Measurements from ENCODE around the gene CREBL2.

CREBL2 gene

DNA sequence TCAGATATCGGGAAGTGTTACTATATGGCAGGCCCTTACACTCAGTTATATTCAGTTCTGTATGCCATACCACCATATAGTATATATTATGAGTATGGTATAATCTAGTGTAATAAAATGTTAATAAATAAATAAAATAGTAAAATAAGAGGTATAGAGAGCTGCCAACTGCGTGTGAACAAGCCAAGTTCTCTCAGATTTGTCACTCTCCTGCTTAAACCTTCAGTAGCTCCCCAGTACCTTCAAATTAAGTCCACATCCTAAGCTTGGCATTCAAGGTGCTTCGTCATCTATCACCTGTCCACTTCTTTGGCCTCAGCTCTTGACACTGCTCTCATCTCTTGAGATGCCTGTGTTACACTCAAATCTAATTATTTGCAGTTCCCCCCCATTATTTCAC, 12.8 kb upstream of the CREBL2 start:
- ChIA-PET POLR2A (no interaction called here), CTCF (interaction anchor here (1.1 to 1.8 kb wide), 4 partner anchors 12 to 107 kb away, joined by 3 to 8 read pairs (median 3); no protein-coding TSS in a partner anchor)
- TF ChIP-seq, protein P1, sequence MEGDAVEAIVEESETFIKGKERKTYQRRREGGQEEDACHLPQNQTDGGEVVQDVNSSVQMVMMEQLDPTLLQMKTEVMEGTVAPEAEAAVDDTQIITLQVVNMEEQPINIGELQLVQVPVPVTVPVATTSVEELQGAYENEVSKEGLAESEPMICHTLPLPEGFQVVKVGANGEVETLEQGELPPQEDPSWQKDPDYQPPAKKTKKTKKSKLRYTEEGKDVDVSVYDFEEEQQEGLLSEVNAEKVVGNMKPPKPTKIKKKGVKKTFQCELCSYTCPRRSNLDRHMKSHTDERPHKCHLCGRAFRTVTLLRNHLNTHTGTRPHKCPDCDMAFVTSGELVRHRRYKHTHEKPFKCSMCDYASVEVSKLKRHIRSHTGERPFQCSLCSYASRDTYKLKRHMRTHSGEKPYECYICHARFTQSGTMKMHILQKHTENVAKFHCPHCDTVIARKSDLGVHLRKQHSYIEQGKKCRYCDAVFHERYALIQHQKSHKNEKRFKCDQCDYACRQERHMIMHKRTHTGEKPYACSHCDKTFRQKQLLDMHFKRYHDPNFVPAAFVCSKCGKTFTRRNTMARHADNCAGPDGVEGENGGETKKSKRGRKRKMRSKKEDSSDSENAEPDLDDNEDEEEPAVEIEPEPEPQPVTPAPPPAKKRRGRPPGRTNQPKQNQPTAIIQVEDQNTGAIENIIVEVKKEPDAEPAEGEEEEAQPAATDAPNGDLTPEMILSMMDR (IDR thresholded peaks at IDR 0.05; ENCODE audit: control extremely low read depth, extremely low read depth, low read depth, missing control alignments), result no peak
- no peak for DNase-seq (ENCODE audit: extremely low spot score)

DNA sequence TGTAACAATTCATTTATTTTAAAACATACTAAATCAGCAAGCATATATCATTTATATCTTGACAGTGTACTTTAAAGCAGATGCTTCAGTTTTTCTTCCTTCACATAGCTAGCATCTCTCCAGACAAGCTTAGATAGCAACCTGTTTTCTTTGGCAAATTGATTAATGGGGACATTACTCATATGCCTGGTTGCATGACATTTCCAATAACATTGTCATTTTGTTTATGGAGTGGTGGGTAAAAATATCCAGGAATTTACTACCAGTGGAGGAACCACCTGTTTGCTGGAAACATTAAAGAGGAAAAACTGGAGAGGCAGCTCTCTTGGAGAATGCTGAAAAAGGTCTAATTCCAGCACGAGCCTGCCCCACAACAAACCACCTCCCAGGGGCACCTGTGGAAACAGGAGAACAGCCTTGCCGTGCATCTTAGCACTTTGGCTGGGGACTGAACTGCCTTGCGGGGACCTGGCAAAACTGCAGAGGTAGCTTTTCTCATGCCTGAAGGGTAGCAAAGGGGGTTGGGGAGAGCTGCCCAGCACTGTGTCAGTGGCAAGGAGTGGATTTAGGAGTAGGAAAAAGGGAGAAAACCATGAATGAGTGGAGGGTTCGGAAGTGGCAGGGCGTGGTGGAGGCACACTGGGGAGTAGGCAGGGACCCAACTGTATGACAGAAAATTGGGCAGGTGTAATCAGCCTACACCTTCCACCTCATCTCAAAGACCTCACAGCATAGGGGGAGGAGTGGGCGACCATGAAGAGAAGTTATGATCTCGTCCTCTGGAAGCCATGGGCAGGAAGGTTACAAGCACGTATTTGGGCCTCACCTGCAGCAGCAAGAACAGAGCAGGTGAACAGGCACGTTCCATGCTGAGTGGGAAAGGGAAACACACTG, 11.7 kb upstream of the CREBL2 start:
- POLR2A ChIA-PET, result no interaction called here
- CTCF ChIA-PET, result interaction anchor here (0.8 to 2.7 kb wide), 5 partner anchors 8 to 105 kb away, joined by 3 to 13 read pairs (median 4); no protein-coding TSS in a partner anchor
- TF ChIP-seq, protein P1 (IDR thresholded peaks at IDR 0.05; ENCODE audit: control extremely low read depth, extremely low read depth, low read depth, missing control alignments), result no peak
- DNase-seq (ENCODE audit: extremely low spot score), result no peak

DNA sequence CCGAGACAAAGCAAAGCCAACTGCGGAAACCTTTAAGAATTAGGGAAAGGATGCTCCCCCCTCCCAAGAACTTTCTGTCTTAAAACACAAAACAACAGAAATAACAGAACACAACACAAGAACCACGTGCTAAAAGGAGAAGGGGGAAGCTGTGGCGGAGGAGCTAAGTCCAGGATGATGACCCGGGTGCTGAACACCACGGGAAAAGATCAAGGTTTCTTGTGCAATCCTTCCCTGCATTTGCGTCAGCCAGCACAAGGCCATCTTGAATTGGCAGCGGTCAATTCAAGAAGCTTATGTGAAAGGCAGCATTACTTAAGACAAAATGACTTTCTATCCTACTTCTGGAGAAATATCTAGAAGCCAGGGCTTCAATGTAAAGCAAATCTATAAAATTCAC, 11.0 kb upstream of the CREBL2 start:
- ChIA-PET POLR2A (no interaction called here), CTCF (interaction anchor here (0.8 to 2.7 kb wide), 5 partner anchors 9 to 224 kb away, joined by 3 to 13 read pairs (median 3); no protein-coding TSS in a partner anchor)
- DNase-seq (ENCODE audit: extremely low spot score), result no peak
- TF ChIP-seq, protein P1 (IDR thresholded peaks at IDR 0.05; ENCODE audit: control extremely low read depth, extremely low read depth, low read depth, missing control alignments), result no peak

DNA sequence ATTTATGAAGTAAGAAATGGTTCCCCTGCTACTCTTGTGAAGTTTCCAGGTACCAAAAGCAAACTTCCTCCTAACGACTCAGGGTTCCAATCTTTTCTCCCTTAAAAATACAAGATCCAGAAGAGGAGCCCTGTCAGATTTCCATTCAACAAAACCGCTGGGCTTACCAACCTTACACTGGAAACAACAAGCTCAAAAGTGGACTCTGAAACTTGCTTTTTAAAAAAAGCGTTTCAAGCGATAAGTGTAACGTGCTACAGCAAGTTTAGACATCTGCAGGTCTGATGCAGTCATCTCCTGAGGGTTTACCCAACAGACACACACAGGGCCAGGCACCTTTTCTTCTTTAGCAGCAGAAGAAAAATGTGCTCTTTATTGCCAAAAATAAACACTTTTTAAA, 6.9 kb upstream of the CREBL2 start:
- CTCF ChIA-PET, result no interaction called here
- TF ChIP-seq, protein P1 (IDR thresholded peaks at IDR 0.05; ENCODE audit: control extremely low read depth, extremely low read depth, low read depth, missing control alignments), result no peak
- POLR2A ChIA-PET, result no interaction called here
- no peak for DNase-seq (ENCODE audit: extremely low spot score)

- ChIA-PET POLR2A (interaction anchor here (0.7 kb wide), 2 partner anchors 59 to 941 kb away, joined by 4 to 6 read pairs; no protein-coding TSS in a partner anchor), CTCF (interaction anchor here (0.7 to 3.6 kb wide), 10 partner anchors 9 to 230 kb away, joined by 3 to 15 read pairs (median 3); no protein-coding TSS in a partner anchor)
- DNase-seq (ENCODE audit: extremely low spot score), result peak; percentile 49
- TF ChIP-seq, protein P1 (IDR thresholded peaks at IDR 0.05; ENCODE audit: control extremely low read depth, extremely low read depth, low read depth, missing control alignments), result no peak
Observed at GRCh38 chr12:12606781-12607589, 4.7 kb upstream of the CREBL2 start.

DNA sequence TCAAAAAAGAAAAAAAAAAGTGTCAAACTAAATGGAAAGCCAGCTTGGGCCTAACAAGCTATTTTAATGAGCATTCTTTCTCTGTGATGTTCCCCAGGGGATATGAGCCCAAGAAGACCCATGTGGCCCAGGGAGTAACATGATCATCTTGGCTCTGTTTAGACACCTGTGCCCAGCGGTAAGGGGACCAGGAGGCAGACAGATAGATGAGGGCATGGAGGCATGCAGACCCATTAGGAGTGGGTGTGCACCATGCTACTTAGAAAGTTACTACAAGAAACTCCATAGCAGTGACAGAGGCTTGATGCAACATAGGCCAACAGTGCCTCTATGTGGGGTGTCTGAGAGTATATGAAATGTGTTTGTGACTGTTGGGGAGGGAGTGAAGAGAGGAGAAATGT, 3.1 kb upstream of the CREBL2 start:
- CTCF ChIA-PET, result interaction anchor here (0.9 to 3.6 kb wide), 6 partner anchors 12 to 233 kb away, joined by 3 to 15 read pairs (median 4); no protein-coding TSS in a partner anchor

More for the DNA sequence above, 3.1 kb upstream of the CREBL2 start:
- TF ChIP-seq, protein P1 (IDR thresholded peaks at IDR 0.05; ENCODE audit: control extremely low read depth, extremely low read depth, low read depth, missing control alignments), result peak; percentile 65
- POLR2A ChIA-PET, result no interaction called here
- peak; percentile 55 for DNase-seq (ENCODE audit: extremely low spot score)

Measured in GM10248 (cell line).